ENCODE results near the gene ERMN. TPM values are rescaled to one million over a fixed set of nuclear protein-coding genes. Genes with fewer than 3 reads are reported as not detected.

Gene ERMN
- polyA plus RNA-seq, 4 donors, result 0.27 to 0.53 TPM; not detected in 2

- no peak for FAIRE-seq
- Histone ChIP-seq H3K27me3 (ENCODE audit: control insufficient read depth in 3 of 3, insufficient read depth in 3 of 3, low read length in 3 of 3) (no peaks in the 10 kb centered on the region), H3K36me3 (ENCODE audit: control insufficient read depth in 3 of 3, insufficient read depth in 2 of 3, low read depth in 1 of 3, low read length in 3 of 3) (no peaks in the 10 kb centered on the region), H3K4me1 (ENCODE audit: control insufficient read depth in 3 of 3, insufficient read depth in 2 of 3, low read depth in 1 of 3, low read length in 2 of 3) (peaks cover 0 to 1% (median 0%) of the 10 kb centered on the region in 3 donors), H3K9me3 (ENCODE audit: control insufficient read depth in 2 of 2, insufficient read depth in 1 of 2, low read depth in 1 of 2, low read length in 1 of 2) (no peaks in the 10 kb centered on the region), H3K4me3 (ENCODE audit: low read depth in 1 of 3, low read length in 3 of 3) (no peak overlapping the region), H3K27ac (ENCODE audit: low read depth in 1 of 3, low read length in 2 of 3) (no peak overlapping the region)
- 69 to 86% (median 74%) methylated on average over 2 of the region's 2 CpGs for WGBS, 3 donors
- DNase-seq, result no peak
Measured at GRCh38 chr2:157269922-157270321, 55.7 kb downstream of the ERMN start.

- FAIRE-seq, result no peak
- Histone ChIP-seq H3K9me3 (ENCODE audit: control insufficient read depth in 2 of 2, insufficient read depth in 1 of 2, low read depth in 1 of 2, low read length in 1 of 2) (no peaks in the 10 kb centered on the region), H3K4me3 (ENCODE audit: low read depth in 1 of 3, low read length in 3 of 3) (no peak overlapping the region), H3K27ac (ENCODE audit: low read depth in 1 of 3, low read length in 2 of 3) (no peak overlapping the region), H3K4me1 (ENCODE audit: control insufficient read depth in 3 of 3, insufficient read depth in 2 of 3, low read depth in 1 of 3, low read length in 2 of 3) (peaks cover 0 to 3% (median 0%) of the 10 kb centered on the region in 3 donors), H3K36me3 (ENCODE audit: control insufficient read depth in 3 of 3, insufficient read depth in 2 of 3, low read depth in 1 of 3, low read length in 3 of 3) (no peaks in the 10 kb centered on the region), H3K27me3 (ENCODE audit: control insufficient read depth in 3 of 3, insufficient read depth in 3 of 3, low read length in 3 of 3) (no peaks in the 10 kb centered on the region)
- DNase-seq, result no peak
- WGBS, 3 donors, result 83 to 91% (median 87%) methylated on average over 2 of the region's 2 CpGs
Measured at GRCh38 chr2:157269060-157269459, 56.6 kb downstream of the ERMN start.

Other genes starting within 250 kb of the ERMN start
- gene GALNT5, start 68.1 kb downstream of the ERMN start, polyA plus RNA-seq, result 10 to 100 TPM in 1 of 4 donors, 1 to 10 TPM in 1, under 1 TPM in 2; 0.67 to 29.2 (median 2.3) TPM
- 10 to 100 TPM in 3 of 4 donors, 1 to 10 TPM in 1; 9.4 to 19.8 (median 16.6) TPM for gene CYTIP, start 118.3 kb upstream of the ERMN start, polyA plus RNA-seq

Measured in small intestine (tissue), 7 donors.